Measurements from ENCODE around the gene COQ10A.

Gene COQ10A

DNA sequence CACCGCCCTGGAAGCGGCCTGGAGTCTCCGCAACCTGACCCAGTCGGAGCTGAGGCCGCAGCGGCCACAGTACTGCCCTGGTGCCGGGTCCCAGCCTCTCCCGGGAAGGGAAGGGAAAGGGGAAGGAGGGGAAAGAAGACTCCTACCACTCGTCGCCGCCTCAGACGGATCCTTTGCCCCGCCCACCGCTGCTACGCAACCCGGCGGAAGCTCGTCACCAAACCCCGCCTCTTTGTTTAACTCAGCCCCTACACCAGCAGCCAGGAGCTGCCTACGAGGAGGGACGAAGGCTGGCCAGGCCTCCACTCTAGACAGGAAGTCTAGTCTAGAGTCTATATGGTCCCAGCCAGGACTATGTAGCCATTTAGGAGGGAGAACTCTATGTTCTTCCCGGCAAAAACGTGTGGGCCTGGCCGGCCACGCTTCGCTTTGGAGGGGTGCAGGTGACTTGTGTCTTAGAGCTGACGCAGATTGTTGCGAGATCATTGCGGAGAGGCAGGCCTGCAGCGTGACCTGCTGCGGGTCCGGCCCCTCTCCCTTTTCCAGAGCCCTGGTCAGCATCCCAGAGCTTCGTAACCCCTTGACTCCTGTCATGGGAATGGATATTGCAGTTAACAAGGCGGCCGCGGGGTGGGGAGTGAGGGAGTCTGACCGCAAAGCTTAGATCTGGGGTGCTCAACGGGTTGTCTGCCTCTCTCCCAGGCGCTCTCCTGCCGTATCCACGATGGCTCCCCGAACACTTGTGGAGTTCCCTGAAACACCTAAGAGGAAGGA lies 44.8 kb upstream of the COQ10A start, which contains the start of gene RNF41:
Gene RNF41 (minus strand): TSS at position 166 of the 774 bp plus-strand sequence. CDS start 7,875 bp downstream, outside the sequence.
- H2AFZ ChIP-seq, result peak within 1 kb of the TSS; percentile 79
- H3K27me3 ChIP-seq (ENCODE audit: control insufficient read depth, insufficient read depth, low read length), result no peaks in the 10 kb centered on the region
- H3K4me3 ChIP-seq (ENCODE audit: low read depth, low read length), result peak within 1 kb of the TSS; percentile 88
- TF ChIP-seq, protein P1, sequence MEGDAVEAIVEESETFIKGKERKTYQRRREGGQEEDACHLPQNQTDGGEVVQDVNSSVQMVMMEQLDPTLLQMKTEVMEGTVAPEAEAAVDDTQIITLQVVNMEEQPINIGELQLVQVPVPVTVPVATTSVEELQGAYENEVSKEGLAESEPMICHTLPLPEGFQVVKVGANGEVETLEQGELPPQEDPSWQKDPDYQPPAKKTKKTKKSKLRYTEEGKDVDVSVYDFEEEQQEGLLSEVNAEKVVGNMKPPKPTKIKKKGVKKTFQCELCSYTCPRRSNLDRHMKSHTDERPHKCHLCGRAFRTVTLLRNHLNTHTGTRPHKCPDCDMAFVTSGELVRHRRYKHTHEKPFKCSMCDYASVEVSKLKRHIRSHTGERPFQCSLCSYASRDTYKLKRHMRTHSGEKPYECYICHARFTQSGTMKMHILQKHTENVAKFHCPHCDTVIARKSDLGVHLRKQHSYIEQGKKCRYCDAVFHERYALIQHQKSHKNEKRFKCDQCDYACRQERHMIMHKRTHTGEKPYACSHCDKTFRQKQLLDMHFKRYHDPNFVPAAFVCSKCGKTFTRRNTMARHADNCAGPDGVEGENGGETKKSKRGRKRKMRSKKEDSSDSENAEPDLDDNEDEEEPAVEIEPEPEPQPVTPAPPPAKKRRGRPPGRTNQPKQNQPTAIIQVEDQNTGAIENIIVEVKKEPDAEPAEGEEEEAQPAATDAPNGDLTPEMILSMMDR (IDR thresholded peaks at IDR 0.05), result no peak
- no peaks in the 10 kb centered on the region for H3K36me3 ChIP-seq (ENCODE audit: control insufficient read depth, insufficient read depth, low read length)
- peak within 1 kb of the TSS; percentile 68 for H3K9ac ChIP-seq
- peak within 1 kb of the TSS; percentile 82 for H3K4me2 ChIP-seq (ENCODE audit: low read length)
- H3K9me3 ChIP-seq (ENCODE audit: control insufficient read depth, low read length), result no peaks in the 10 kb centered on the region
- H3K27ac ChIP-seq, result peak within 1 kb of the TSS; percentile 92
- H3K79me2 ChIP-seq, result peaks cover 20% of the 10 kb centered on the region
- H3K4me1 ChIP-seq, result peaks cover 6% of the 10 kb centered on the region

DNA sequence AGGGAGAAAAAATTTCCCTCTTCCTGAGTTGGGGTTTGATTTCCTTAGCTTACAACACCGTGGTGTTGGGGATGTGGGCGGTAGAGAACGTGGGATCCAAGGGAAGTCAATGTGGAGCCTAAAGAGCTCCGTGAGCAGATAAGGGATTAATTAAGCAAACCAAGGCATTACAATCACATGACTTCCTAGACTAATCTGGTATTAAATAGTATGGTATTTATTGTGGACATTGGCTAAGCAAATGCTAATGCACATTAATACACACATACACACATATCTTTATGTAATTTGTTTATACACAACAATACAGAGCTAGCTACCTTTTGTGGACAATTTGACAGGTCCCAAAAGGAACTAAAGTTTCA lies 44.2 kb upstream of the COQ10A start:
- Histone ChIP-seq H3K4me2 (ENCODE audit: low read length) (peak overlapping the region; percentile 82), H3K4me3 (ENCODE audit: low read depth, low read length) (peak overlapping the region; percentile 88), H3K36me3 (ENCODE audit: control insufficient read depth, insufficient read depth, low read length) (no peaks in the 10 kb centered on the region), H3K9me3 (ENCODE audit: control insufficient read depth, low read length) (no peaks in the 10 kb centered on the region), H3K79me2 (peaks cover 16% of the 10 kb centered on the region), H3K27me3 (ENCODE audit: control insufficient read depth, insufficient read depth, low read length) (no peaks in the 10 kb centered on the region), H2AFZ (peak overlapping the region; percentile 79), H3K9ac (peak overlapping the region; percentile 32), H3K4me1 (peaks cover 6% of the 10 kb centered on the region), H3K27ac (peak overlapping the region; percentile 92)
- TF ChIP-seq, protein P1 (IDR thresholded peaks at IDR 0.05), result no peak

DNA sequence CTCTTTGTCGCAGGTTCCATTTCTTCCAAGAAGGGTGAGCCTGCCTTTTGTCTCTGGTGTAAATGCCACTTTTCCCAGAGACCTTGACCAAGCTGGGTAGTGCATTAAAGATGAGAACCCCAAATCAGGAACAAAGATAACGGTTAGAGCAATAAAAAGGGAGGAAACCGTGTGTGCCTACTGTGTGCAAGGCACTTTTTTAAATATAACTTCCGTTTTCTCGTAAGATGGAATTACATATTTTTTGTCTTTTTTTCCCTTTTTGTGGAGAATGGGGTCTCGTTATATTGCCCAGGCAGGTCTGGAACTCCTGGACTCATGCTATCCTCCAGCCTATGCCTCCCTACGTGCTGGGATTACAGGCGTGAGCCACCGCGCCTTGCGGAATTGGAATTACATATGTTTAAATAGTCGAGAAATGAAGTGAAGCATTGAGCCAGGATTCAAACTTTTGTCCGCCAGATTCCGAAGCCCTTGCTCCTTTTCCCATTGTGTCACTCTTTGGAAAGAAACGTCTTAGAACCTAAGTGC lies 43.1 kb upstream of the COQ10A start:
- Histone ChIP-seq H3K4me1 (peaks cover 6% of the 10 kb centered on the region), H3K9ac (no peak overlapping the region), H3K4me2 (ENCODE audit: low read length) (peak overlapping the region; percentile 73), H3K36me3 (ENCODE audit: control insufficient read depth, insufficient read depth, low read length) (no peaks in the 10 kb centered on the region), H3K79me2 (peaks cover 10% of the 10 kb centered on the region), H3K9me3 (ENCODE audit: control insufficient read depth, low read length) (no peaks in the 10 kb centered on the region), H3K27ac (peak overlapping the region; percentile 49), H3K27me3 (ENCODE audit: control insufficient read depth, insufficient read depth, low read length) (no peaks in the 10 kb centered on the region), H3K4me3 (ENCODE audit: low read depth, low read length) (peak overlapping the region; percentile 66), H2AFZ (peak overlapping the region; percentile 64)
- TF ChIP-seq, protein P1 (IDR thresholded peaks at IDR 0.05), result no peak

DNA sequence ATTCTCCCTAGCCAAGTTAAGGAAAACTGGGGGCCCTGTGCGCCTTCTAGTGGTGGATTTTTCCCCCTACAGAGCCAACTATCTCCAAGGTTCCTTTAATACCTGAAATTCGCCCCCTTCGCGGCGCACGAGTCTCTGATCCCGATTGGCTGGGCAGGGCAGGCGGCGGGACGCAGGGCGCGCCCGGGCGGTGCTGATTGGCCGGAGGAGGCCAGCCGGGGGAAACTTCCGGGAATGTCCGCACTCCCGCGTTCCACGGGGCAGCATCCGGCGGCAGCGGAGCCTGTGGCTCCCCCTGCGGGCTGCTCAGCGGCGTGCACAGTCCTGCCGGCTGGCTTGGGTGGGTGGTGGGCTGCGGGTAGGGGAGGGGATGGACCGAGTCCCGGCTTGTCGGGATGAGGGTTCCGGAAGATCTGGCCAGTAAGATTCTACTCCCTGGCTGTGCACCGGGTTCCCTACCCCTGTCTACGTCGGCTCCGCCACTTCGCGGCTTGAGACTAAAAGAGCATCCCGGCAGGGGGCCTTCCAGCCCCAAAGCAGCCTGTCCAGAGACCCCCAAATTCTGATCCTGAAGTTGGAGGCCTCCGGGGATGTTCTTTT lies 42.5 kb upstream of the COQ10A start, which contains the start of gene NABP2:
Gene NABP2 (plus strand): TSS at position 241 of the 600 bp plus-strand sequence. CDS start 515 bp downstream, outside the sequence.
- Histone ChIP-seq H2AFZ (peak within 1 kb of the TSS; percentile 79), H3K27ac (peak within 1 kb of the TSS; percentile 49), H3K4me3 (ENCODE audit: low read depth, low read length) (peak within 1 kb of the TSS; percentile 66), H3K79me2 (peaks cover 7% of the 10 kb centered on the region), H3K9ac (no peak within 1 kb of the TSS), H3K9me3 (ENCODE audit: control insufficient read depth, low read length) (no peaks in the 10 kb centered on the region), H3K4me2 (ENCODE audit: low read length) (peak within 1 kb of the TSS; percentile 84), H3K4me1 (peaks cover 6% of the 10 kb centered on the region), H3K27me3 (ENCODE audit: control insufficient read depth, insufficient read depth, low read length) (no peaks in the 10 kb centered on the region), H3K36me3 (ENCODE audit: control insufficient read depth, insufficient read depth, low read length) (no peaks in the 10 kb centered on the region)
- TF ChIP-seq, protein P1 (IDR thresholded peaks at IDR 0.05), result peak; percentile 93
